ENCODE results near the gene TMED7. TPM values are rescaled to one million over a fixed set of nuclear protein-coding genes. Genes with fewer than 3 reads are reported as not detected.
"Not testable (repeated sequence)": the region's sequence is repeated elsewhere in the genome, so short reads cannot be mapped to it uniquely, and the experiment has no call there.

Gene TMED7
- 97.2 and 118 TPM in 2 replicates for total RNA-seq (2014; rRNA removed; shearing (Covaris generic))

- DNase-seq (ENCODE audit: low read depth): peak; percentile 96
Measured at GRCh38 chr5:115625579-115626444, at the start of gene TMED7. TMED7 (minus strand) TSS chr5:115626036; CDS start chr5:115625792, 244 bp downstream.

DNA sequence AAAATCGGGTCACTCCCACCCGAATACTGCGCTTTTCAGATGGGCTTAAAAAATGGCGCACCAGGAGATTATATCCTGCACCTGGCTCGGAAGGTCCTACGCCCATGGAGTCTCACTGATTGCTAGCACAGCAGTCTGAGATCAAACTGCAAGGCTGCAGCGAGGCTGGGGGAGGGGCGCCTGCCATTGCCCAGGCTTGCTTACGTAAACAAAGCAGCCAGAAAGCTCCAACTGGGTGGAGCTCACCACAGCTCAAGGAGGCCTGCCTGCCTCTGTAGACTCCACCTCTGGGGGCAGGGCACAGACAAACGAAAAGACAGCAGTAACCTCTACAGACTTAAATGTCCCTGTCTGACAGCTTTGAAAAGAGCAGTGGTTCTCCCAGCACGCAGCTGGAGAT lies 48.9 kb upstream of the TMED7 start:
- DNase-seq (ENCODE audit: low read depth): not testable (repeated sequence)

DNA sequence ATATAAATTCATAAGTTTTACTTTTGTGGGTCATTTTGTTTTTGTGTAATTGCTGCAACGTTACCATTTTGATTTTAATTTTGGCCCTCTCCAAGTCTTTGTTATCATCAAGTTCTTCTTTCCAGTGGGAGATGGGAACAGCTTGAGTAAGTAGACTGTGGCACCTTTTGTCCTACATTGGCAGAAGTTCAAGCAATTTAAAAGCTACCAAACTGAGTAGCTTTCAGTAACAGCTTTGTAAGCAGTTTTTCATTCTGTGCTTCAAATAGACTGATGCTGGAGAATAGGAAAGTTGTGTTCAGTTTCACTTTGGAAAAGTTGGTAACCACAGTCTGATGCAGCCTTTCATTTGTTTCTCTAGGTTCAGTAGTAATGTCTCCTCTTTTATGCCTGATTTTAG lies 47.8 kb upstream of the TMED7 start:
- no peak for DNase-seq (ENCODE audit: low read depth)

GRCh38 chr5:115671939-115672338 lies 46.1 kb upstream of the TMED7 start:
- DNase-seq (ENCODE audit: low read depth): no peak

DNA sequence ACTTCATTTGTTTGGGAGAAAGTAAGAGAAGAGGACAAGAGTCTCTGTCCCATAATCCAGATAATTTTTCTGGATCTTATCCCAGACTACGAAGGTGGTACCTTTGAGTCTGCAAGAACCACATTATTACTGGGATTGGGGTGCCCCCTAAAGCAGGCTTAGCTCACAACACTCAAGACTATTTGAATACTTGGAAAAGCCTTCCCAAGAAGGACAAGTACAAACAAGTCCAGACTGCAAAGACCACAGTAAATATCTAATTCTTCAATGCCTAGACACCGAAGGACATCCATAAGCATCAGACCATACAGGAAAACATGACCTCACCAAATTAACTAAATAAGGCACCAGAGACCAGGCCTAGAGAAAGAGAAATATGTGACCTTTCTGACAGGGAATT lies 40.2 kb upstream of the TMED7 start:
- DNase-seq (ENCODE audit: low read depth): no peak

DNA sequence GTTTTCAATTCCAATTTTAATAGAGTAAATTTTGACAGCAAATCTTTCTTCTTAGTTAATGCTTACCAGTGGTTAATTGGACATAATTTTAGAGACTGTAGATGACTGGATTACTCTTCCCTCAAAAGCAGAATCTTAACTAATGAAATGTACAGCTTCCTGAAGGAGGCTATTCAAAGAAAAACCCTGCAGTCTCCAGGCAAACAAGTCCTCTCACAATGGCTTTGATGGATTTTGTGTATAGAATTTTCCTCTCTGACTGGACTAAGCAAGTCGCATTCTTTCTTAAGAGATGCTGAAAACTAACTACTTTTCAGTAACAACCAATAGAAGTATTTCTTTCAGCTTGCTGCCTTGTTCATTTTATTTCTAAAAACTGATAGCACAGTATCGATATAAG lies 35.7 kb upstream of the TMED7 start:
- no peak for DNase-seq (ENCODE audit: low read depth)

DNA sequence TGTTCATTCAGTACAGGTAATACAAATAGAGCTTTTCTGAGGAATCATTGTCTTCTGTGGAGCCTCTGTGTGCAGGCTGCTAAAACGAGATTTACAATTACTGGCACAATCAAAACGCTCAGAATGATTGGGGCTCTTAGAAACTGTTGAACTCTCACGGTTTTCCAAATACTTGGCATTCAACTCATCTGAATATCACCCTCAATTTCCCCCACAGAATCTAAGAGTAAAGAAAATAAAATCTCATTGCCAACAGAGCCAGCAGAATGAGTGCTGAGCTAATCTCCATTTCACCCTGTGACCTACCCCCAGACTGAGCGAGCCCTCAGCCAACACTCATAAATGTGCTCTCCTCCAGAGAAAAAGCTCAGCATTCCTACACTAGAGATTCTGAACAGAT lies 35.3 kb upstream of the TMED7 start:
- DNase-seq (ENCODE audit: low read depth): no peak

DNA sequence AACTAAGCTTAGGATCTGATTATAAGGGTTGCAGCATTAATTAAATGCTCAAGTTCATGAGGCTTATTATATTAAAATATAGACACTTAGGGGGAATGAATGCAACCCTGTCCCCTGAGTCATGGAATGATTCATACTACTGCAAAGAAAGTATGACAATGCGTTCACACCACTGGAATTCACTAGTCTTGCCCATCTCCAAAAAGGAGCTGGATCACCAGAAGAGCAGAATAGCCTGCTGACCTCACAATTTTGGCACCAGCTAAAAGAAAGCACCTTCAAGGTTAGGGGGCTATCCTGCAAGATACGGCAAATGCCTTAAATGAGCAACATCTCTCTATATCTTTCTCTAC lies 32.0 kb upstream of the TMED7 start:
- peak; percentile 68 for DNase-seq (ENCODE audit: low read depth)

DNA sequence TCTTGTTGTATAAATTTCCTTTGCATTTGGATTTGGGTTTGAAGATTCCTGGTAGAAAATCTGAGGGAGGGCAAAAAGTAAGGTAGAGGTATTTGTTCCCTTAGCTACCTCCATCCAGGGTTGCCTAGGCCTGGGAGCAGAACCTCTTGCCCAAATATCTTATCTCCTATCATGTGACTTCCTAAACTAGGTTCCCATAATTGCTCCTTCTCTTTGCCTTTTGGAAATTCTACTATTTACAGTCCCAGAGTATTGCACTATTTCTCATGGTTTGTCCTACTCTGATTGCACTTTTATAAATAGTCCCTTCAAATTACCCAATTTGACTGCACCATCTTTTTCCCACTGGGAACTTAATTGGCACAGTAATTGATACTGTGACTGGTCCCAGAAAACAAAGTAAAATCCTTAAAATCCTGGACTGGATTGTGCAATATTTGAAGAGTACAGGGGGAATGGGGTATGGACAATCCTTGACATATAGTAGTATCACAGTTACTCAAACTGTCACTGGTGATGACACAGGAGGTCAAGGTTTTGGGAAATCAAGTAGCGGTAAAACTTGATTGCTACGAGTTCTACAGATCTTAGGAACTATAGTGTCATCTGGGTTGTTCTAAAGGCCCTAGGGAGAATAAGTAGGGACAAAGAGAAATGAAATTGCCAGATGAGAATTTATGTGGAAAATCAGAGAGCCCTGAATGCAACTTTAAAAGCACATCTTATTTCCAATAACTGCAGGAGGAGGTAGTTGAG lies 31.5 kb upstream of the TMED7 start:
- peak; percentile 15 for DNase-seq (ENCODE audit: low read depth)

DNA sequence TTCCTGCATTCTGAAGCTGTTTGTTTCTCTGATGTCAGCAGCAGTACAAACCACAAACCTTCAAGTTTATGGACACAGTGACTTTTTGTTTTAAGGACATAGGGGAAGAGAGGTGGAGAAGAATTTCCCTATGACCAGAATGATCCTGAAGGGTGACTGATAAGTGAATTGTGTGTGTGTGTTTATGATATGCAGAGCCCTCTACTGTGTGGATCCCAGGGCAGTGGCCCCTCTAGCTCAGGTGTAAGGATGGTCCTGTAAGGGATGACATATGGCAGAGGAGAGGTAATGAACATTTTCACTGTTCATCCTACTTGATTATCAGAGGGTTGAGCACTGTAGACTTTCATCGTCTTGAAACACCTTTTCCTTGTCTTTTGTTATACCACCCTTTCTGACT lies 30.6 kb upstream of the TMED7 start:
- no peak for DNase-seq (ENCODE audit: low read depth)

DNA sequence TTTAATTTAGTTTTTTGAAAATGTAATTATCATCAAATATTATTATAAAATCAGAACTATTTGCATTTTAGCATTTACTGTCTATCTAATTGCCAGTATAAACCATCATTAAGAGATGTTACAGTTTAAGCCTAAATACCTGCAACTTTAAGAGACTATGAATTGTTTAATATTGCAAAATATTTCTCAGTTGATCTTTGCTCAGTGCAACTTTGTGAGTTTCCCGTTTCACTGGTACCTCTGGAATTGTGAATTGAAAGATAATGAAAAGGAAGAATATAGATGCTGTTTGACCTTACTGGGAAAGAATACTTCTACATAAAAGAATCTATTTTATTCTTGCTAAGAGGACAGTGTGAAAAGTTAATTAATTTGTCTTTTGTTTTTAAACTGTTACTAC lies 30.2 kb upstream of the TMED7 start:
- no peak for DNase-seq (ENCODE audit: low read depth)

- no peak for DNase-seq (ENCODE audit: low read depth)
Measured at GRCh38 chr5:115649541-115649940, 23.7 kb upstream of the TMED7 start.

- DNase-seq (ENCODE audit: low read depth): no peak
Measured at GRCh38 chr5:115648056-115648455, 22.2 kb upstream of the TMED7 start.

- DNase-seq (ENCODE audit: low read depth): not testable (repeated sequence)
Measured at GRCh38 chr5:115645386-115645785, 19.6 kb upstream of the TMED7 start.

DNA sequence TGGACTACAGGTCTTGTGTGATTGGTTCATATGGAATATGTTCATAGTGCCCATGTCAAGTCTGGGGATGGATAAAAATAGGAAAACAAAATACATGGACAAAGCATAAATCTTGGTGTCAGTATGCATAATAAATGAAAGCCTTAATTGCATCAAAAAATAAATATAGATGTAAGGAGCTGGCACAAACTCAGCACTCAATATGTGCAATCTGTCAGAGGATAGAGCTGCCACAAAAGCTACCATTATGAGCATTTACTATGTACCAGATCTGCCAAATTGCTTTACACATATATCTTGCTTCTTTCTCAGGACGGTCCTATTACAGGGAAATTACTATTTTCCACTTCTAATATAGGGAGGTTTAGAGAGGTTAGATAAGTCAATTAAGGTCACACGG lies 18.2 kb upstream of the TMED7 start:
- no peak for DNase-seq (ENCODE audit: low read depth)

GRCh38 chr5:115641948-115642347 lies 16.1 kb upstream of the TMED7 start:
- no peak for DNase-seq (ENCODE audit: low read depth)

DNA sequence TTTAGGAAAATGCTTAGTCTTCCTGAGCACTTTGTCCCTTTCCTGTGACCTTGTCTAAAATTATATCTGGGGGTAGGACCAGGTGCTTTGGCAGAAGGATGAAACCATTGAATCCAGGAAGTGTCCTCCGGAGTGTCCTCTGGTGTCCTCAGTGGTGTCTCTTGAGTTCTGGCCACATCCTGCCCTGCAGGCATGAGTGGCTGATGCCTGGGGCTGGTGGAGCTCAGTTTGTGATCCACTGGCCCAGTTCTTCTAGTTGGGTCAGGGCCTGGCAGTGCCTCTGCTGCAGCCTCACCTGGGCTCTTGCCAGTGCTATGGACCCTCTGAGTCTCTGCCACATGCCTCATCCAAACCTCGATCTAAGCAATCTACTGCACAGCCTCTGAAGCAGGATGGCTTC lies 14.4 kb upstream of the TMED7 start:
- DNase-seq (ENCODE audit: low read depth): no peak

- no peak for DNase-seq (ENCODE audit: low read depth)
Measured at GRCh38 chr5:115639377-115639776, 13.5 kb upstream of the TMED7 start.

- DNase-seq (ENCODE audit: low read depth): no peak
Measured at GRCh38 chr5:115637507-115637906, 11.7 kb upstream of the TMED7 start.

DNA sequence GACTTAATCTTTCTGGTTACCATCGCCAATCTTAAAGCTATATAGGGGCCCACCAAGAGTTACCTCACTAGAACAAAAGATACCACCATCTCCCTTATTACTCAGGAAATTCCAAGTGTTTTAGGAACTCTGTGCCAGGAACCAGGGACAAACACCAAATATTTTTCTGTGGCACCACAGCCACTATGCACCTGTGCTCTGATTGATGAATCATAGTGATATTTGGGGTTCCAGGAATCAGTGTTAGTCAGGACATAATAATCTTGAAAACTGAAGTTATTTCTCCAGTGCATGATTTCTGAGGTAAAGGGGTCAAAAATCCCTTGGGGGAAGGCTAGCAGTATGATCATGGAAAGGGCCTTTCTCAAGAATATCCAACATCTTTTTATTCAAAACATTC lies 10.2 kb upstream of the TMED7 start:
- DNase-seq (ENCODE audit: low read depth): no peak

- peak; percentile 77 for DNase-seq (ENCODE audit: low read depth)
Measured at GRCh38 chr5:115634343-115635132, 8.7 kb upstream of the TMED7 start.

DNA sequence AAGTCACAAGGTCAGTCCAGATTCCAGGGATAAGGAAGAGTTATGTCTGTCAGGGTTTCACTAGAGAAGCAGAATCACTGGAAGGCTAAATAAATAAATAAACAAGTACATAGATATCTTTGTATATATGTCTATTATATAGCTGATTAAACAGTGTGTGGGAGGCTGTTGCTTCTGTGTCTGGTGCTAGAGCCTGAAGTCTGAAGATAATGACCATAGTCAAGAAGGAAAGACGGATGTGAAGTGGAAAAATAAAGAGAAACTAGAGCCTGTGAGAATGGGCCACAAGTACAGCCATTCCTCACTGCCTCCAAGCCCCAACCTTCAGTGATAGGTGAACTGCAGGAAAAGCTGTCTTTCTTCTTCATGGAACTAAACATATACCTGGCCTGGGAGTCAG lies 4.1 kb upstream of the TMED7 start:
- DNase-seq (ENCODE audit: low read depth): no peak
